Measurements from ENCODE around the gene KRTAP10-6.
"Not testable (repeated sequence)": the region's sequence is repeated elsewhere in the genome, so short reads cannot be mapped to it uniquely, and the experiment has no call there.

The KRTAP10-6 gene

DNA sequence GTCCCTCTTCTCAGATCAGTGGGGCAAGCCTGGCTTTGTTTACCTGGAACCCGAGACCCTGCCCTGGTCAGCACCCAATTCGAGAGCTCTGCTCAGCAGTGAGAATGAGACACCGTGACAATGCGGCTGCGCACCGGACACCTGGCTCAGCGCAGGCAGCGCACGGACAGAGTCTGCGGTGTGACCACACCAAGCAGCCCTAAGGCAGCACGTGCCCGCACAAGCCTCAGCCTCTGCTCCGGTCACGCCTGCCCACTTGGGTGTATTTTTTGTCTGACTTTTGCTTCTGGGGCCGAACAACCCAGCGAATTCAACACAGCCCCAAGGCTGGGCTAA, 24.3 kb upstream of the KRTAP10-6 start:
- no peak for DNase-seq

DNA sequence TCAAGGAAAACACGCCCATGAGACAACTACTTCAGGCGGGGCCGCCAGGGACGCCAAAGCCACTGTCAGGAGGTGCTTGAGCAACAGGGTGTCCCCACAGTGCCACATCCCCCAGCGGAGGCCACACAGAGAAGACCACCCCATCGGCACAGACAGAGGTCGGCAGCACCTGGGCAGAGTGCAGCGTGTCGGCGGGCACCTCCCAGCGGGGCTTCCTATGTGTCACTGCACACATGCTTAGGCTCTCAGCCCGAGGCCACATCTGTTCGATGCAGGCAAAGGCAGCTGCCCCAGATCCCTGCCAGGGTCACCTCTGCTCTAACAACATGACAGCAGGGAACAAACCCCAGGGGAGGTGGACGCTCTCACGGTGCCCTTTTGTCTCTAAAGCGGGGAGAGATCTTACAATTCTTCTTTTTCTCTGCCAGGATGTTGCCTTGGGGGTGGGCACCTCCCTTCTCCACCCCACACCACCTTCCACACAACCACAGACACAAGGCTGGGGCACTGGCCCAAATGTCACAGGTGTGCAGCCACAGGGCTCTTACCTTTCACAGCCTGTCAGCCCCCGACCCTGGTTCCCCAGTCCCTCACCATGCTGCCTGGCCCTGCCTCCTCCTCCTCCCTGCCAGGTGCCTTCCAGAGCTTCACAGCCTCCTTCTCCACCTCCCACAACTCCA, 23.7 kb upstream of the KRTAP10-6 start:
- DNase-seq, result no peak

DNA sequence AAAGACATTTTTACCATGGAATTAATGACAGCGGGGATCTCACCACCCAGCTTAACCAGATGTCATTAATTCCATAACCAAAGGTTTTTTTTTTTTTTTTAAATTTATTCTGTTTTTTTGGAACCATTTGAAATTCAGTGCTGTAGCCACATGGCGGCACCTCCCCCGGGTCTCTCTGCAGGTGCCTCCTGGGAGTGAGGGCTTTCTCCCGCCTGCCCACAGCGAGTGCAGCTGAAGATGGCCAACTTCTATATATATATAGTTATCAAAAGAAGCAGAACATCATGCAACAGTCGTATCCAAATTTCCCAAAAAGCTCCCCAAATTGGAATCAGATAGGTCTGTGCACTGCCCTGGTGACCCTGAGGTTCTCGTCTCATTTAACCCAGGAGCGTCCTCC, 23.2 kb upstream of the KRTAP10-6 start:
- no peak for DNase-seq

DNA sequence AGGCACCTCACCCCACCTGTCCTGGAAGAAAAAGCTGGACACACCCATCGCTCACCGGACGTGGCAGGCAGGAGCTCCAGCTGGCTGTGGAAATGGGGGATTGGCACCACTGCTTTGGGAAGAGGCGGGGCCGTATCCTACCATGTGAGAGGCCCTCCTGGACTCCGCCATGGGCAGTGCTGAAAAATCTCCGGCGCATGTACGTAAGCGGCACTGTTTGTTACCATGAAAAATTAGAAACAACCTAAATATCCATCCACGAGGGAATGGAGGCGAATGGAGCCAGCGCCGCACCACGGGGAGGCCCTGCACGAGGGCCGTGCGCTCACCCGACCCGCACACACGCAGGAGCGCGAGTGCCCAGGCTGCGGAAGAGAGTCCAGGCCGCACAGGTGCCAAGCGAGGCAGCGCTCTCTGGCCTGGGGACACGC, 22.7 kb upstream of the KRTAP10-6 start:
- DNase-seq, result no peak

DNA sequence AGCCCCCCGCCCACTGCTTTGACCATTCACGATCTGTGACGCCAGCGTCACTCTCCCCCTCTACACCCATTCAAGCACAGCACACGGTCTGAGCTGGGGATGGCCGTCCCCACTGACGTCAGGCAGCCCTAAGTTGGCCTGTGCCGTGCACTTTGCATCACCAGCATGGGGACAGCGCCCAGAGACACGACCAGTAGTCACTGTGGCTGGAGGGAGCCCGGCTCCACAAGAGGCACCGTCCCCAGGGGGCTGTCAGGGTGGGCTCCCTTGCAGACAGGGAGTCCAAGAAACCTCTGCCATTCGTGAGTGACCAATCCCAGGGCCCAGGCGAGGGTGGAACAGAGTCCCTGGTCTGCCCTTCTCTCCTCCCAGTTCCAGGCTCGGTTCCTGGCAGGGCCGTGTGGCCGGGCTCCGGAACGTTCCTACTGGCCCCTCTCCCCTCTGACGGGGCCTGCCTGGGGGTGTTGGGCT, 21.9 kb upstream of the KRTAP10-6 start:
- no peak for DNase-seq

DNA sequence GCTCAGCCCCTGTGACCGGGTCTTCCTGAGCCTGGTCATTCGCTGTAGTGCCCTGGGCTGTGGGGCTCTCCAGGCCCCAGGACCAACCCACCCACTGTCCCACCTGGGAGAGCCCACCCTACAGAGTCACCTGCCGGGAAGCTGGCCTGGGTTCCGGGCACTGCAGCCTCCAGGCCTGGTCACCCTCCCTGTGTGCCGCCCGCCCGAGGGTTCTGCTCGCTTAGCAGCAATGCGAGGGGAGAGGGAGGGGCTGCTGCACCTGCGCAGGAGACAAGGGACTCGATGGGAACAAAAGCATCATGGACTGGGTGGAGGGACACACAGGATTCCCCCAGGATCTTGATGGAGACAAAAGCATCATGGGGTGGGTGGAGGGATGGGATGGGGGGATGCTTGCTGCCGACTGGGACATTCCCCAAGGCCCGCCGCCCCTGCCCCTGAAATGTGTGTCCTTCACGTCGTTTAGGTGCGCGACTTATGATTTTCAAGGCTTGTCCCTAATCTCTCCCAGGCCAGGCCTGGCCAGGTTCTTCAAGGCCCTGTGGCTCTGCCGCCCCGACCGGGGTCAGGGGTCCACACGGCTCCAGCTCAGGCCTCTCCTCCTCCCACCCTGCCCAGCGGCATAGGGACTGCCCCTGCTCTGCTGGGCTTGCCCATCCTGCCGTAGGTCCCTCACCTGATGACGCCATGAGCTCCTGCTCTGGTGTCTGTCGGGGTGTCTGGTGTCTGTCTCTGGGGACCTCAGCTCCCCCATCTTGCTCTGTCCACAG, 21.3 kb upstream of the KRTAP10-6 start:
- DNase-seq, result no peak

DNA sequence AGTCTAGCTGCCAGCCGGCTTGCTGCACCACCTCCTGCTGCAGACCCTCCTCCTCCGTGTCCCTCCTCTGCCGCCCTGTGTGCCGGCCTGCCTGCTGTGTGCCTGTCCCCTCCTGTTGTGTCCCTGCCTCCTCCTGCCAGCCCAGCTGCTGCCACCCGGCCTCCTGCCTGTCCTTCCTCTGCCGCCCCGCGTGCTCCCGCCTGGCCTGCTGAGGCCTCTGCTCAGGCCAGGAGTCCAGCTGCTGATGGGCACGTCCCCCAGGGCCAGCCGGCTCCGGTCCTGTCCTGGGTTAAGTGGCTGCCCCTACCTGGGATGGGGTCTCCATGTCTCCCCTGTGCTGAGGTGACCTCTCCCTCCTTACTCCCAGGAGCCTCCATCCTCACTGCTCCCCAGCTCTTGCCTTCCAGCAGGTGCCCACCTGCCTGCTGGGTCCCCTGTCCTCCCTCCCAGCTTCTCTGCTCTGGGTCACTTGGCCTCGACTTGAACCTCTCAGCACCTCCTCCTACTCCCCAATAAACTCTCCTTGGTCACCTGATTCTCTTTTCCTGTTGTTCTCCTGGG, 20.4 kb upstream of the KRTAP10-6 start:
- DNase-seq, result no peak

DNA sequence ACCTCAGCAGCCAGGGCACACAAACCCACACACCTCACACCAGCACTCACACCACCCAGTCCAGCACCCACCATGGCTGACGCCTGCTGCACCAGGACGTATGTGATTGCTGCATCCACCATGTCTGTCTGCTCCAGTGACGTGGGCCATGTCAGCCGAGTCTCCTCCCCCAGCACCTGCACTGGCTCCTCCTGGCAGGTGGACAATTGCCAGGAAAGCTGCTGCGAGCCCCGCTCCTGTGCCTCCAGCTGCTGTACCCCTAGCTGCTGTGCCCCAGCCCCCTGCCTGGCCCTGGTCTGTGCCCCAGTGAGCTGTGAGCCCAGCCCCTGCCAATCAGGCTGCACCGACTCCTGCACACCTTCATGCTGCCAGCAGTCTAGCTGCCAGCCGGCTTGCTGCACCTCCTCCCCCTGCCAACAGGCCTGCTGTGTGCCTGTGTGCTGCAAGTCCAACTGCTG, 19.8 kb upstream of the KRTAP10-6 start, which contains the start of gene KRTAP10-8:
TSS of gene KRTAP10-8 (plus strand) at position 51 of the 458 bp plus-strand sequence. CDS start at position 73, 22 bp downstream.
- no peak for DNase-seq

DNA sequence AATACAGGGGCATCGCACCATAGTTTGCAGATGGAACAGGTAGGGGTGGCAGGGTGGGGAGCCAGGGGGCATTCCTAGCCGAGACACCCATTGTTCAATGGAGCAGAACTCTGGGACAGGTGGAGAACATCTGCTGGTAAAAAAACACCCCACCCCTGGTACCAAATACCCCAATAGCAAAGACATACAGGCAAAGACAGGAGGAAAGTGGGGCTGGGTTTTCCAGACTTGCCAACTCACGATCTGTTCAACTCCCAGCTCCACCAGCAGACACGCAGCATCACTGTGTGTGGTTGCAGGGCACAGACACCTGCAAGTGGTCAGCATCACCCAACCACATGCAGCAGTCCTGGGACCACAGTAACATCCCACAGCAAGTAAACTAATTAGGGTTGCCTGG, 19.2 kb upstream of the KRTAP10-6 start:
- DNase-seq, result no peak

DNA sequence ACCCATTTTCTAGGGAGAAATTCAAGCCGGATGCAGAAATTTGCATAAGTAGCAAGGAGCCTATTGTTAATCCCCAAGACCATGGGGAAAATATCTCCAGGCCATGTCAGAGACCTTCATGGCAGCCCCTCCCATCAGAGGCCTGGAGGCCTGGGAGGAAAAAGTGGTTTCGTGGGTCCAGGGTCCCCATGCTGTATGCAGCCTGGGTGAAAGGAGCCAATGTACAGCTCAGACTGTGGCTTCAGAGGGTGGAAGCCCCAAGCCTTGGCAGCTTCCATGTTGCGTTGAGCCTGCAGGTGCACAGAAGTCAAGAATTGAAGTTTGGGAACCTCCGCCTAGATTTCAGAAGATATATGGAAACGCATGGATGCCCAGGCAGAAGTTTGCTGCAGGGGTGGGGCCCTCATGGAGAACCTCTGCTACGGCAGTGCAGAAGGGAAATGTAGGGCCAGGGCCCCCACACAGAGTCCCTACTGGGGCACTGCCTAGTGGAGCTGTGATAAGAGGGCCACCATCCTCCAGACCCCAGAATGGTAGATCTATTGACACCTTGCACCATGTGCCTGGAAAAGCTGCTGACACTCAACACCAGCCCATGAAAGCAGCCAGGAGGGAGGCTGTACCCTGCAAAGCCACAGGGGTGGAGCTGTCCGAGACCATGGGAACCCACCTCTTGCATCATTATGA, 18.0 kb upstream of the KRTAP10-6 start:
- not testable (repeated sequence) for DNase-seq

DNA sequence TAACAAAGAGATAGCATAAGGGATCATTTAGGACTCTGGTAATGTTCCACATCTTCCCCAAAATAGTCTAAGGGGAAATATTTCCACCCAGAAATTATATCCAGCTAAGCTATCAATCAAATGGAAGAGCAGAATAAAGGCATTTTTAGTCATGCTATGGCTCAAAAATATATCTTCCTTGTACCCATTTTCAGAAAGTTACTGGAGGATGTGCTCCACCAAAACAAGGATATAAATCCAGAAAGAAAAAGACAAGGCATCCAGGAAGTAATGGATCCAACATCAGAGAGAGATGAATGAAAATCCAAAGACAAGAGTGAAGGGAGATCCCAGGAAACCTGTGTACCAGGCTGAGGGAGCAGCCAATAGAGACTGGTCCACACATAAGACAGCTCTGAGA, 16.9 kb upstream of the KRTAP10-6 start:
- no peak for DNase-seq

DNA sequence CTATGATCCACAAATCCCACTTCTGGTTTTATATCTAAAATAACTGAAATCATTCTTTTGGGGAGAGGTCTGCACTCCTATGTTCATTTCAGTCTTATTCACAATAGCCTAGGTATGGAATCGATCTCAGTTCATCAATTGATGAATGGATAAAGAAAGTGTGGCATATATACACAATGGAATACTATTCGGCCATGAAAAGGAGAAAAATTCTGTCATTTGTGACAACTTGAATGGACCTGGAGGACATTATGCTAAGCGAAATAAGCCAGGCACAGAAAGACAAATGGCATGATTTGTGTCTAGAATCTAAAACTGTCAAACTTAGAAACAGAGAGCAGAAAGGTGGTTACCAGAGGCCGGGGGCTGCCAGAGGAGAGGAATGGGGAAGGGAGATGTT, 14.2 kb upstream of the KRTAP10-6 start:
- no peak for DNase-seq

DNA sequence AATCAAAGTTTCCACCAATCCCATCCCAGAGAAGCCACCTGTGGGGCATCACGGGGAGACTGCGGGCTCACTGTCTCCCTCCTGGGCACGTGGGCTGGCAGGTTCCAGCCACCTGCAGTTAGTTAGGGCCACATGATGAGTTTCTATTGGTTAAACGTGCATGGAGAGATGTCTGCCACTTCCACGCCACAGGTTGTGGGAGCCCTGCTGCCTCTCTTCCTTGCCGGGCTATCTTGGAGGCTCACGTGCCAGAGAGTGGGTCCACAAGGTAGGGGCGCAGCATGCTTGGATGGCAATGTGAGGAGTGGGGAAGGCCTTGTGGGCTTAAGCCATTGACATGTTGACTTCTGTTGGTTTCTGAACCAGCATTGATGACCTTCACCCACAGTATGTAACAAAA, 11.6 kb upstream of the KRTAP10-6 start:
- no peak for DNase-seq

DNA sequence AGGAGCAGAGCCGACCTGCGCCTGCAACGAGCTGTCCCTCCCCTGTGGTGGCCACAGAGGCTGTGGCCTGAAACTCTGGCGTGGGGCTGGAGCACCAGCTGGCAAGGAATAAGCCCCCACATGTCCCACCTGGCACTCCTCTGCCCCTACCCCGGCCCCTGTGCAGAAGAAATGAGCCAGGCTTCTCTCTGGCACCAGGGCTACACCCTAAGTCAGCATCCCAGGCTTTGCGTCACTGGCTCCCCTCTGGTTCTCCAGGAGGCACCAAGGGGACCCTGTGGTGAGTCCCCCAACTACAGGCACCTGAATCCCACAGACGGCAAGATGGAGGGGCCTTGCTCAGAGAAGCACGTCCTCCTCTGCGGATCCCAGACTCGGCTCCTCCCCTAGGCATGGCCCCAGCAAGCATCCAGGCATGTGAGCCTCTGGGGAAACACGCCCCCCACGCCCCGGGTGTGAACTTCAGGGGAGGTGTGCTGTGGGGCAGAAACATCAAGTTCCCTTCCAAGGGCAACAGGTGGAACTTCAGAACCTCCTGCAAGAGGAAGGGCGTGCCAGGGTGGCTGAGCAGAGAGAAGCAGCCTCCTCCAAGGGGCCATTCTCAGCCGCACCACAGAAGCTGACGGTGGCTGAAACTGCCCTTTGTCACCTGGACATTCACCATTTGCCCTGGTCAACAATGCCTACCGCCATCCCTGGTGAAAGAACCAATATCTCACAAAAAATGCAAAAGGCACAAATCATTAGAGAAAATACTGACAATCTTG, 11.0 kb upstream of the KRTAP10-6 start:
- no peak for DNase-seq

DNA sequence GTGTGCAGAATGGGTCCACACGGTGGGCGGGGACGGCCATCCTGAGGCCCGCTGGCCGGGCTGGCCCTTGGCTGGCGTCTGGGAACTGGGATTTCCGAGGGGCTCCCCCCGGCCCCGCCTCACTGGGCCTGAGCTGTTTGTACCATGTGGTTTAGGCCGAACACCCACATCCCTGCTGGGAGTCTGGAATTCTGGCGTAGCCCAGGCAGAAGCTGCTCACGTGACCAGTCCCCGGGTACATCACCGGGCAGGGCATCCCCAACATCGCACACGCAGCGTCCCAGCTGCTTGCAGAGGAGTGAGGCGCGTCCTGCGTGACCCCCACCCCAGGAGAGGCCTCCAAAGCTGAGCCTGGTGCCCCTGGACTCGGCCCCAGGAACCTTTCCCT, 10.2 kb upstream of the KRTAP10-6 start:
- no peak for DNase-seq

DNA sequence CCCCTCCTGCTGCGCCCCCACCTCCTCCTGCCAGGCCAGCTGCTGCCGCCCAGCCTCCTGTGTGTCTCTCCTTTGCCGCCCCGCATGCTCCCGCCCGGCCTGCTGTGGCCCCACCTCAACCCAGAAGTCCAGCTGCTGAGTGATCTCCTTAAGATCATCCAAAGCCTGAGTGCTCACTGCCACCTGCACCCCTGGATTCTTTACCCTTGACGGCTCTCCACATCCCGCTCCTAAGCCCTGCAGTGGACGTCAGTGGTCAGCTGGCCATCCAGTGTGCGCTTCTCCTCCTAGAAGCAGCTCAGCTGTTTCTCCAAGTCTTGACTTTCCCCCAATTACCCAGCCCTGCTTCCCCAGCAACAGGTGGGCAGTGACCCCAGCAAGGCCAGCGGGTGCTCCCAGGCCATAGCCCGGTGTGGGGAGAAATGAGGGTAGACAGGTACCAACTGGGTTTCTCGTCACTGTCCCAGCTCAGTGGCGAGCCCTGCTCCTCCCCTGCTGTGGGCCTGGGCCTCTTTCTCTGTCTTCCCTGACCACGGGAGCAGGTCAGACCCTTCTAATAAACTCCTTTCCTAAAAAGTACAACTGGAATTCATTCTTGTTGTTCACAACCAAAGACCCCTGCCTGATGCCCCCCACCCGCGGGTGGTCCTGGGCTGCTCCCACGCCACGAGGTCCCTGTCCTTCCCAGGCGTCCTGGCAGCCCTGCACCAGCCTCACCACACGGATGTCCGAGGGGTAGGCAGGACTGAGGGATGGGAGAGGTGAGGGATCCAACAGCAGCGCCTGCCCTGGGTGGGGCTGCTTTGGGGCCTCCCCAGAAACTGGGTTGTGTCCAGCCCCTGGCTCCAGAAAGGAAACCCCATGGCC, 9.5 kb upstream of the KRTAP10-6 start:
- no peak for DNase-seq

DNA sequence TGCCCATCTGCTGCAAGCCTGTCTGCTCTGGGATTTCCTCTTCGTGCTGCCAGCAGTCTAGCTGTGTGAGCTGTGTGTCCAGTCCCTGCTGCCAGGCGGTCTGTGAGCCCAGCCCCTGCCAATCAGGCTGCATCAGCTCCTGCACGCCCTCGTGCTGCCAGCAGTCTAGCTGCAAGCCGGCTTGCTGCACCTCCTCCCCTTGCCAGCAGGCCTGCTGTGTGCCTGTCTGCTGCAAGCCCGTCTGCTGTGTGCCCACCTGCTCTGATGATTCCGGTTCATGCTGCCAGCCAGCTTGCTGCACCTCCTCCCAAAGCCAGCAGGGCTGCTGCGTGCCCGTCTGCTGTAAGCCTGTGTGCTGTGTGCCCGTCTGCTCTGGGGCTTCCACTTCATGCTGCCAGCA, 8.8 kb upstream of the KRTAP10-6 start:
- not testable (repeated sequence) for DNase-seq

DNA sequence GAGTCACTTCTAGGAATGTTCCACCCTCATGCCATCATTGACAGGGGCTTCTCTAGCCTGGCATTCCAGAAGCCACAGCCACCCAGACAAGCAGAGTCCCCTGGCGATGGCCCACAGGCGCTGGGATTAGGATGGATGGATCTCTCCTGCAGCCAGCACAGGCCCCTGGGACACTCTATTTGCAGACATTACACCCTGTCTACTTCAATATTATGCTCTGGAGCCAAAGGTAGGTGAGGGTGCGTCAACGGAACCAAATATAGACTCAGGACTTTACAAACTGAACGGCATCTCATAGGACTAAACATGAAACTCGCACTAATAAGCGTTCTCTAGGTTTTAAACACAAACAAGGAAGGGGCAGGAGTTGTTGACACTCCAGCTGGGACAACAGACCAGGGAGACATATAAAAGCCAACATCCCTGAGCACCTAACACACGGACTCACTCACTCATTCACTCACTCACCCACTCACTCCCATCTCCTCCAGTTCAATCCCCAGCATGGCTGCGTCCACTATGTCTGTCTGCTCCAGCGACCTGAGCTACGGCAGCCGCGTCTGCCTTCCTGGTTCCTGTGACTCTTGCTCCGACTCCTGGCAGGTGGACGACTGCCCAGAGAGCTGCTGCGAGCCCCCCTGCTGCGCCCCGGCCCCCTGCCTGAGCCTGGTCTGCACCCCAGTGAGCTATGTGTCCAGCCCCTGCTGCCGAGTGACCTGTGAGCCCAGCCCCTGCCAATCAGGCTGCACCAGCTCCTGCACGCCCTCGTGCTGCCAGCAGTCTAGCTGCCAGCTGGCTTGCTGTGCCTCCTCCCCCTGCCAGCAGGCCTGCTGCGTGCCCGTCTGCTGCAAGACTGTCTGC, 8.0 kb upstream of the KRTAP10-6 start, which contains the start of gene KRTAP10-7:
TSS of gene KRTAP10-7 (plus strand) at position 480 of the 861 bp plus-strand sequence. CDS start at position 505, 25 bp downstream.
- not testable (repeated sequence) for DNase-seq

DNA sequence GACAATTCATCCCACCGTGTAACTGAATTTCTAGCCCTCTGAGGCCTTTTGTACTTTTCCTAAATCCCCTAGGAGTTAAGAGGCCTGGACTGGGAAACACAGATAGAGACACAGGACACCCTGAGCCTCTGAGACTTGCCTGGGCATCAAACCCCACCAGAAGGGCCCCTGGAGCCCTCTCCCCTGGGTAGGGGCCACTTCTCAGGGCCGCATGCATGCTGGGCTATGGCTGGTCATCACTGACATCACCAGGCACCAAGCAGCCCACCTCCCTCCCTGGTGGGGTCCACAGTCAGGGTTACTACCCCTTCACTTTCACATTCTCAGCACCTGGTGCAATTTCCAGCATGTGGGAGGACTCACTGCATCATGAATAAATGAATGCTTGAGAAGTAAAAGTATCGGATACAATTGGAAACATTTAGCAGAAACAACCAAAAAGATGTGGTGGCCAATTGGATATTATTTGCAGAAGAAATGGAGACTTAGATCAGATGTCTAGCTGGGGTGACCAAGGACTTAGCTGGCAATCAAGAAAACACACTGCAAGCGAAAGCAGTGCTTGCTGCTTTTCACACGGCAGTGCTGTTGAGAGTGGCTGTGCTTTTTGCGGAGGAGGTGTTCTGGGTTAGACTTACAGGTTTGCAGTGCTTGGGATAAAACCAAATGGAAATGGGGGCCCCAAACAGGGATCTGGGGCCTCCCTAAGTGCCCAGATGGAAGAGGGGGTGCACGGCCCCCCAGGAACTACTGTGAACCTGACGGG, 7.1 kb upstream of the KRTAP10-6 start:
- DNase-seq, result no peak

DNA sequence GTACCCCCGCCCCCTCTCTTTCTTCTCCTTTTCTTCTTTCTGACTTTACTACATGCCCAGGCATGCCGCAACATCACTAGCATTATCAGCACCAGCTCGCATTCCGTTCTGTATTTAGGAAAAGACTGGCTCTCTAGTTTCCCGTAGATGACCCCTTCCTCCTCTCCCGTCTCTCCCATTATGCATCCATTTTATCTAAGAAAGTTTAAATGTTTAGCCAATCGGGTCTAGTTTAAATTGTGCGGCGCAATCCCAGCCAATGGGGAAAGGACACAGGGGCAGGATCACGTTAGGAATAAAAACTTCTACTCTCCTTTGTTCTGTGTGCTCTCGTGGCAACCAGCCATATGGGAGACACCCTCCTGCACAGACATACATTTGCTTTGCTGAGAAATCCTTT, 5.8 kb upstream of the KRTAP10-6 start:
- no peak for DNase-seq
